HepG2 (cell line): Measurements from ENCODE around the gene SF3B6. TPM values are rescaled to one million over a fixed set of nuclear protein-coding genes. Genes with fewer than 3 reads are reported as not detected.

Source experiments
- CAMTA2 ChIP-seq: sonication (generic); formaldehyde crosslinking; IDR thresholded peaks from 2 replicates; pipeline ENCODE4 v1.4.0; 2020; ENCODE audit warnings: mild to moderate bottlenecking, missing genetic modification reagents, borderline replicate concordance
- CEBPB ChIP-seq: IDR thresholded peaks from 2 replicates; pipeline ENCODE4 v1.6.1; 2011; ENCODE audit warnings: low read depth, low read length, improper control_type of control experiment, borderline replicate concordance
- FOXM1 ChIP-seq: sonication (generic); formaldehyde crosslinking; IDR thresholded peaks from 2 replicates; pipeline ENCODE4 v1.5.0; 2020; ENCODE audit warnings: missing genetic modification reagents
- GABPB1 ChIP-seq: IDR thresholded peaks from 2 replicates; pipeline ENCODE4 v1.6.1; 2016; ENCODE audit warnings: mild to moderate bottlenecking, missing genetic modification reagents, moderate library complexity, missing compliant biosample characterization
- HNRNPL ChIP-seq: fragments of 200-400 bp; formaldehyde crosslinking; IDR thresholded peaks from 2 replicates; pipeline ENCODE4 v1.6.1; 2017; ENCODE audit warnings: mild to moderate bottlenecking, low read depth, low read length
- HOXA5 ChIP-seq: sonication (generic); formaldehyde crosslinking; IDR thresholded peaks from 2 replicates; pipeline ENCODE4 v1.4.0; 2020; ENCODE audit warnings: missing genetic modification reagents
- IRF1 ChIP-seq: sonication (generic); formaldehyde crosslinking; IDR thresholded peaks from 2 replicates; pipeline ENCODE4 v1.4.0; 2020; ENCODE audit warnings: low read depth, mild to moderate bottlenecking, missing genetic modification reagents
- MEIS1 ChIP-seq: sonication (generic); formaldehyde crosslinking; IDR thresholded peaks from 2 replicates; pipeline ENCODE4 v1.9.0; 2021; ENCODE audit warnings: mild to moderate bottlenecking, missing genetic modification reagents, moderate library complexity, borderline replicate concordance
- MTA1 ChIP-seq: sonication (generic); formaldehyde crosslinking; IDR thresholded peaks from 2 replicates; pipeline ENCODE4 v1.4.0; 2020; ENCODE audit warnings: missing genetic modification reagents, mild to moderate bottlenecking, borderline replicate concordance
- NFE2L1 ChIP-seq: sonication (generic); formaldehyde crosslinking; IDR thresholded peaks from 2 replicates; pipeline ENCODE4 v1.4.0; 2020; ENCODE audit warnings: missing genetic modification reagents, mild to moderate bottlenecking, borderline replicate concordance
- NKX3-1 ChIP-seq: sonication (generic); formaldehyde crosslinking; IDR thresholded peaks from 2 replicates; pipeline ENCODE4 v1.5.0; 2020; ENCODE audit warnings: missing genetic modification reagents
- POLR2G ChIP-seq: fragments of 200-400 bp; formaldehyde crosslinking; IDR thresholded peaks from 2 replicates; pipeline ENCODE4 v1.6.1; 2018; ENCODE audit warnings: mild to moderate bottlenecking, low read depth, low read length, moderate library complexity
- THAP7 ChIP-seq: sonication (generic); formaldehyde crosslinking; IDR thresholded peaks from 2 replicates; pipeline ENCODE4 v1.8.1; 2023; ENCODE audit warnings: mild to moderate bottlenecking, missing genetic modification reagents
- ZBTB38 ChIP-seq: sonication (generic); formaldehyde crosslinking; IDR thresholded peaks from 2 replicates; pipeline ENCODE4 v1.5.1; 2020; ENCODE audit warnings: mild to moderate bottlenecking, missing genetic modification reagents
- ZNF329 ChIP-seq: sonication (generic); formaldehyde crosslinking; IDR thresholded peaks from 2 replicates; pipeline ENCODE4 v1.9.0; 2021; ENCODE audit warnings: low read depth, mild to moderate bottlenecking, missing genetic modification reagents
- ZNF382 ChIP-seq: sonication (generic); formaldehyde crosslinking; IDR thresholded peaks from 2 replicates; pipeline ENCODE4 v1.5.0; 2020; ENCODE audit warnings: missing genetic modification reagents, mild to moderate bottlenecking, borderline replicate concordance
- ZNF747 ChIP-seq: sonication (generic); formaldehyde crosslinking; IDR thresholded peaks from 2 replicates; pipeline ENCODE4 v1.8.1; 2023; ENCODE audit warnings: missing genetic modification reagents, mild to moderate bottlenecking, borderline replicate concordance
- polyA plus RNA-seq, 8 experiments: library from polyadenylated mRNA; depleted of rRNA in 3 of 8; stranded (reverse) in 7 of 8; unstranded in 1 of 8; fragments of >200 nt; fragmentation: Illumina TruSeq in 4 of 8; extraction: Trizol in 4 of 8; gene quantifications; 2 replicates each; pipeline versions ENCODE4 v1.2.1 to v1.2.3, GENCODE V29; 2011 to 2016; ENCODE audit warnings: low read depth in 4 of 8, missing spikeins in 1 of 8, mixed read lengths in 1 of 8; ENCODE audit not compliant: insufficient read depth in 1 of 8
- total RNA-seq, 5 experiments: library from RNA; depleted of rRNA; stranded (reverse); fragments of >200 nt; fragmentation: Illumina TruSeq; extraction: Trizol; gene quantifications; 2 replicates each; pipeline ENCODE4 v1.2.3, GENCODE V29; 2016; ENCODE audit warnings: low read depth in 1 of 5
- TF ChIP-seq, protein P1 (sequence below): sonication (generic); formaldehyde crosslinking; IDR thresholded peaks from 2 replicates; pipeline ENCODE4 v1.9.0; 2021; ENCODE audit warnings: missing genetic modification reagents, borderline replicate concordance
- TF ChIP-seq, protein P2 (sequence below): sonication (generic); formaldehyde crosslinking; IDR thresholded peaks from 2 replicates; pipeline ENCODE4 v1.4.0; 2020; ENCODE audit warnings: low read depth, mild to moderate bottlenecking, missing genetic modification reagents

SF3B6 gene
- total and polyA plus RNA-seq, 2 of the 13 experiments (the other 11 are each of a cell fraction or from before 2014, with no cell fraction given), result 177 to 182 TPM

- TF ChIP-seq, protein P1, sequence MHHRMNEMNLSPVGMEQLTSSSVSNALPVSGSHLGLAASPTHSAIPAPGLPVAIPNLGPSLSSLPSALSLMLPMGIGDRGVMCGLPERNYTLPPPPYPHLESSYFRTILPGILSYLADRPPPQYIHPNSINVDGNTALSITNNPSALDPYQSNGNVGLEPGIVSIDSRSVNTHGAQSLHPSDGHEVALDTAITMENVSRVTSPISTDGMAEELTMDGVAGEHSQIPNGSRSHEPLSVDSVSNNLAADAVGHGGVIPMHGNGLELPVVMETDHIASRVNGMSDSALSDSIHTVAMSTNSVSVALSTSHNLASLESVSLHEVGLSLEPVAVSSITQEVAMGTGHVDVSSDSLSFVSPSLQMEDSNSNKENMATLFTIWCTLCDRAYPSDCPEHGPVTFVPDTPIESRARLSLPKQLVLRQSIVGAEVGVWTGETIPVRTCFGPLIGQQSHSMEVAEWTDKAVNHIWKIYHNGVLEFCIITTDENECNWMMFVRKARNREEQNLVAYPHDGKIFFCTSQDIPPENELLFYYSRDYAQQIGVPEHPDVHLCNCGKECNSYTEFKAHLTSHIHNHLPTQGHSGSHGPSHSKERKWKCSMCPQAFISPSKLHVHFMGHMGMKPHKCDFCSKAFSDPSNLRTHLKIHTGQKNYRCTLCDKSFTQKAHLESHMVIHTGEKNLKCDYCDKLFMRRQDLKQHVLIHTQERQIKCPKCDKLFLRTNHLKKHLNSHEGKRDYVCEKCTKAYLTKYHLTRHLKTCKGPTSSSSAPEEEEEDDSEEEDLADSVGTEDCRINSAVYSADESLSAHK (CRISPR knock-in tag), result peak; percentile 87; the same call in 1 of the 2 replicates
- TF ChIP-seq GABPB1 (CRISPR knock-in tag) (peak; percentile 99), NFE2L1 (no peak; the same call in 1 of the 2 replicates), THAP7 (peak; percentile 46; the same call in 1 of the 2 replicates), MTA1 (CRISPR knock-in tag) (0 out of 2 replicates have a peak, but pooled peaks have one; percentile 69), ZNF382 (CRISPR knock-in tag) (no peak), ZBTB38 (CRISPR knock-in tag) (peak; percentile 84; the same call in 1 of the 2 replicates), CEBPB (no peak), POLR2G (peak; percentile 99), ZNF329 (CRISPR knock-in tag) (peak; percentile 60; the same call in 1 of the 2 replicates), HNRNPL (peak; percentile 71; the same call in 1 of the 2 replicates), FOXM1 (CRISPR knock-in tag) (no peak; the same call in 1 of the 2 replicates), IRF1 (CRISPR knock-in tag) (0 out of 2 replicates have a peak, but pooled peaks have one; percentile 25), ZNF747 (CRISPR knock-in tag) (peak; percentile 98; the same call in 1 of the 2 replicates), MEIS1 (CRISPR knock-in tag) (peak; percentile 90; the same call in 1 of the 2 replicates), NKX3-1 (CRISPR knock-in tag) (peak; percentile 86), HOXA5 (CRISPR knock-in tag) (peak; percentile 95), CAMTA2 (CRISPR knock-in tag) (no peak; the same call in none of the 2 replicates)
- TF ChIP-seq, protein P2, sequence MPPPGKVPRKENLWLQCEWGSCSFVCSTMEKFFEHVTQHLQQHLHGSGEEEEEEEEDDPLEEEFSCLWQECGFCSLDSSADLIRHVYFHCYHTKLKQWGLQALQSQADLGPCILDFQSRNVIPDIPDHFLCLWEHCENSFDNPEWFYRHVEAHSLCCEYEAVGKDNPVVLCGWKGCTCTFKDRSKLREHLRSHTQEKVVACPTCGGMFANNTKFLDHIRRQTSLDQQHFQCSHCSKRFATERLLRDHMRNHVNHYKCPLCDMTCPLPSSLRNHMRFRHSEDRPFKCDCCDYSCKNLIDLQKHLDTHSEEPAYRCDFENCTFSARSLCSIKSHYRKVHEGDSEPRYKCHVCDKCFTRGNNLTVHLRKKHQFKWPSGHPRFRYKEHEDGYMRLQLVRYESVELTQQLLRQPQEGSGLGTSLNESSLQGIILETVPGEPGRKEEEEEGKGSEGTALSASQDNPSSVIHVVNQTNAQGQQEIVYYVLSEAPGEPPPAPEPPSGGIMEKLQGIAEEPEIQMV, result peak; percentile 72; the same call in 1 of the 2 replicates
Observed at GRCh38 chr2:24075915-24076848, at the start of gene SF3B6 (continued).
